Measurements from ENCODE around the gene MAD1L1.

The MAD1L1 gene

DNA sequence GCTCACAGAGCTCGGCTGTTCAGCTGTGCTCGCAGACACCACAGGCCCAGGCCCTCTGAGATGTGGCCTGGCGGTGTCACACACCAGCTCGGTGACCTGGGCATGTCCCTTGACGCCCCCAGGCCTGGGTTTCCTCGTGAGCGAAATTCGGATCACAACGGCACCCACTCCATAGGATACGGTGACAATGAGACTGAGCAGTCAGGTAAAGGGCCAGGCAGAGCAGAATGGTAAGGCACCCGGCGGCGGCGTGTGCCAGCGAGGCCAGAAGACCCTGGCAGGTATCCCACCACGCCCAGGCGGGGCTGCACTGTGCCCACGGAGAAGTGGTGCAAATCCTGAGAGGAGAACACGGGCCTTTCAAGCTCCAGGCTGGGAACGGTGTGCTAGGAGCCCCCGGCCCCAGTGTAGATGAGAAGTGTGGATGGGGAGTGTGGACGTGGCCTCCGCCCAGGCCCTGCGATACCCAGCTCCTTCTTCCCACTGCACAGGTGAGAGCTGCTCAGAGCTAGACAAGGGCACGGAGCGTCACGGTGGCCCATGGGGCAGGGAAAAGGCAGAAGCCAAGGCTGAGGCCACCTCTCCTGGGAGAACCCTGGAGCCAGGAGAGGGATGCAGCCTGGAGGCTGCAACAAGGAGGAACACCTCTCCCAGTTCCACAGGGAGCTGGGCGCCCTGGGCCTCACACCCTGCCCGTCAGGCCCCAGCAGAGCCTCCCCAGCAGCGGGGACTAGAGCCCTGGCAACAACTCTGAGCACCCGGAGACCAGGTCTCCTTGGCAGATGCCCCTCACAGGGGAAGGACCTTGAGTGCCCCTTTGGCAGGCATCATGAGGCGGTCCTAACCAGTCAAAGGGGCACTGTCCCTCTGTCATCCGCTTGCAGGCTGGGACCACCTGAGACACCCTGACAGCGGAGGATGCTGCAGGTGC, 219.1 kb downstream of the MAD1L1 start:
- DNase-seq (ENCODE audit: low spot score), result no peak

DNA sequence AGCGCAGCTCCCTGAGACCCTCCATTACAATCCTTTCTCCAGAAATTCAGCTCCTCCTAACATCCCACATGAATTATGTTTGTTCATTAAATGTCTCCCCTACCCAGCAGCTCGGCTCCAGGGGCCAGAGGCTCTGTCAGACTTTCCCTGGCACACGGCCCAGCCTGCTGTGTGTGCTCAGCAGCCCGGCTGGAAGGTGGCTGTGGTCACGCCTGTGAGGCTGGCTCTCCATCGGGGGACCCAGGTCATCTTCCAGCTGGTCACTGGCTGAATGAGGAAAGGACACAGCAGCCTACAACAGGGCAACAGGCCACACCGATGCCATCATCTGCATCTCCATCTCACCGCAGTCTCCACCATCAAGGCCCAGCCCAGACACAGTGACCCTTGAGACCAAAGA, 219.8 kb downstream of the MAD1L1 start:
- DNase-seq (ENCODE audit: low spot score), result no peak

DNA sequence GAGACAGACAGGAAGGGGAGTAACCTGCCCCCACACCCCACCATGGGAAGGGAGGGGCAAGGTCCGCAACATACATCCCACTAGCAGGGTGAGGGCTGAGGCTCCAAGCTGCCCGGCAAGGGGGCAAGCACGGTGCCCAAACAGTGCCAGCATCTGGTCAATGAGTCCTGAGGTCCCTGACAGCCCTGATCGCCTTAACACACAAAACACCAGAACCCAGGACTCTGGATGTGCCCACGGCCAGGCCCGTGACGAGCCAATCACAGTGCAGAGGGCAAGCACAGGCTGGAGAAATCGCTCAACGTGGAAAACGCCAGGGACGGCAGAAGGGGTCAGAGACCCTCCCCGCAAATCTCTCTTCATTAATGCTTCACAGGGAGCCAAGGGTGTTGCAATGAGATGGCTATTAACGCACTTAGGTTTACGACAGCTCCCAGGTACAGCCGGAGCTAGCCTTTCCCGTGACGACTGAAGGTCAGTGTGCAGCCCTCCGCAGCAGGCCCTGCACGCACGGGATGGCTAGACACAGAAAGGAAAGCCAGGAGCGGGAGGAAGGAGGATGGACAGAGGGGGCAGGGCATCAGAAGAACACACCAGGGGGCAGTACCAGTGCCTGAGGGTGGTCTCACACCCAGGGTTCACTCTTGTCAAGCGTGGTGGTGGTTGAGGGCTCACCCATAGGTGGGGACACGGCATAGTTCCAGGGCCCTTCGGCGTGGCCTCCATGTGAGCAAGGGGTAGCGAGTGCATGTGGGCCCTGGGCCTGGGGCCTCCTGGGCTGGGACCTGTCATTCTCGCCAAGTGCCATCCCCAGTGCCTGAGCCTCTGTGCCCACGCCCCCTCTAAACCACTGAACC, 220.5 kb downstream of the MAD1L1 start:
- DNase-seq (ENCODE audit: low spot score), result no peak

DNA sequence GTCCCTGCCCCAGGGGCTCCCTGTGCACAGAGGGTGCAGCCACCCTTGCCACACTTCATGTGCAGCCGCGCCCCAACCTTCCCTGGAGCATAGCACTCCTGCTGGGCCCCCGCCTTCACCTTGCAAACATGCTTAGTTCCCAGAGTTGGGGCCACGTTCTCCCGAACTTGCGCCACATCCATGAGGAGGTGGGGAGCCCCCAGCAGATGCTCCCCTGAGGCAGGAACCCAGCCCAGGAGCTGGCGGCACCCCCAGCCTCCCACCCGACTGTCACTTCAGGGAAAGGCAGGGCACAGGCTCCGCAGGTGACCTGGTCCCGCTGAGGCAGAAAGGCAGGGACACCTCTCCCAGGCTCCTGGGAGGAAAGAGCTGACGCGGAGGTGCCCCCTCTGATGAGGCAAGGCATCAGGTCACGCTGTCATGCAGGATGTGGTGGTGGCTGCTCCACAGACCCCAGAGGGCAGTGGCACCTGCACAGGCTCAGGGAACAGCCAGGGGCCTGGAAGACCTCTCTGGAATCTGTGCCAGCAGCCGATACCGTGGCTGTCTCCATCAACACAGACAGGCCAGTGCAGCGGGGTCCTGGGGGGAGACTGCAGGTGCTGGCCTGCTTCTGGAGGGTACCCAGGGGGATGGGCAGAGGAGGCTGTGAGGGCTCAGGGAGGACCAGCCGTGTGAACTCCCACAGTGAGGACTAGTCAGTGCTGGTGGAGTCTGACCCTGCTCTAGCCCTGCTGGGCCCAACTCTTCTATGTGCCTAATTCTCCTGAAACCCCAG, 221.3 kb downstream of the MAD1L1 start:
- DNase-seq (ENCODE audit: low spot score), result no peak

DNA sequence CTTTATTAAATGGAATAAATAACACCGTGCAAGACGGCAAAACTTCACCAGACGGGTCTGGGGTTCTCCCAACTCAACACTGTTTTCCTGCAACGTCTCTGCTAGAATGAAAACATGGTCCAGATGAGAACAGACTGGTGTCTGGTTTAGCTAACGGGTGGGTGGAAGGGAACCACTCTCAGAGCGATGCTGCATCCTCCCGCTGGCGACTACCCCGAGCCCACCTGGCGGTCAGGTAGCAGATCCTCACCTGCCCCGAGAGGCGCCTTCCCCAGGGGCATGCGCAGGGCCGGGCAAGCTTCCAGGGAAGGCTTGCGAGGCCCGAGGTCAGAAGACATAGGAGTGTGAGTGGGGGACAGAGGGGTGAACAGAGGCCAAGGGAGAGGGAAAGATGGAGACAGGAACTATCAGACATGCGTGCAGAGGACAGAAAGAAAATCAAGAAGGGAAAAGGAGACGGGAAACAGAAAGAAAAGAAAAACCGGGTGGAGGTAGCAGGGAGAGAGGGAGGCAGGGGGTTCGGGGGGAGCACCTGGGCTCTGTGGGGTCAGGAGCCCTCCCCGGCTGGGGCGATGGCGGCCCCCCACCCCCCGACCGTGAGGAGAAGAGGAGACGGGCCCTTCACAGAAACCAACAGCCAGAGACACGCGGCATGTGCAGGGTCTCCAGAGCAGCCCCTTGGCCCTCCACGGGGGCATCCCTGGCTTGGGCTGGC, 222.0 kb downstream of the MAD1L1 start:
- no peak for DNase-seq (ENCODE audit: low spot score)

DNA sequence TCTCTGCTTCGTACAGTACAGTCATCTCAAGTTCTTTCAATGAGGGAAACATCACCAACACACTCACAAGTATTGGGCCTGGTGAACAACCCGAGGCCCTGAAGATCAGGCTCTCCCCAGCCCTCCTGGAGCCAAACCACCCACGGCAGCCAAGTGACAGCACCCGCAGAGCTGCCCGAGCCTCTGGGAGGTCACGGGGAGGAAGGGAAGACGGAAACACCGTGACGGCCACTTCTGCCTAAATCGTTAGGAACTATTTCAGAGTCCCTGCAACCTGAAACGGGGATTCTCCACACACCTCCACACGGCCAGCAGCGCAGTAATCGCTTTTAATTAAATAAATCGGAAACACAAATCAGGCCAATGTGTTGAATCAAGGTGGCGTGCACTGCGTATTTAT, 222.6 kb downstream of the MAD1L1 start:
- DNase-seq (ENCODE audit: low spot score), result no peak

DNA sequence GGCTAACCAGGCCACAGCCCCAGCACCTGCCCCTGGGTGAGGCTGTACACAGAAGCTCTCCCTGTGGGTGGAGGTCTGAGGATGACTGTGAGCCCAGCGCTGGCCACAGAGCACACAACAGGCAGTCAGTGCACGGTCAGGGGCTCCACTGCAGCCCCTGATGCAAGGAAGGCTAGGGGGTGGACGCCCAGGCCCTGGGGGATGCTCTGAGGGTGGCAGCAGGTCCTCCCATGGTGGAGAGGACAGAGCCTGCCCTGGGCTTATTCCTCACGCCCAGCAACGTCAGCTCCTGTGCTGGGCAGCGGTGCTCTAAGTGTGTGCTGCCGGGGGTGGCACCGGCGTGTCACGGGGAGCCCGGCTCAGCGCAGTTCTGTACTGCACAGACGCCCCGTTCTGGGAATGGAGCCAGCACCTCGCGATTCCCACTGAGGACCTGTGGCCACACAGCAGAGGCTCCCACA, 223.2 kb downstream of the MAD1L1 start:
- DNase-seq (ENCODE audit: low spot score), result no peak

DNA sequence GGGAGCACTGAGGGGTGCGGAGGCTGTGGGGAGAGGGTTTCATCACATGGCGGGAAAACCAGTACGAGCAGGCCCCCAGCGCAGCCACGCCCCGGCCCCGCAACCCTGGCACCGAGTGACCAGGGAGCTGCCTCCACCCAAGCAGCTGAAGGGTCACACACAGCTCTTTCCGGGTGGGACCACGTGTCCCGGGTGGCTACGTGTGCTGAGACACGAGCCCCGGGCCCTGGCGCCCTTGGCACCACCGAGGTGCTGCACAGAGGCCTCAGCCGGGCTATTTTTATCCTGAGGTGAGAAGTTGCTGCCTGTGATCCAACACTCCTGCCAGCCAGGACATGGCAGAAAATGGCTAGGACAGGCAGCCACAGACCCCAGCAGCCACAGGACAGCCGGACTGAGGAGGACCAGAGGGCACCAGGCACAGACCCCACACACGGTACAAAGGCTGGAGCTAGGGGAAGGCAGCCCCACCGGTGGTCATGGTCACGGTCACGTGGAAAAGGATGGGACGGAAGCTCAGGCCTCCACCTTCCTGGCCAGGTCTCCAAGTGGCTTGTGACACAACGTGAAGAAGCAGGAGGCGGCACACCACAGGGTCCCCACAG, 223.7 kb downstream of the MAD1L1 start:
- DNase-seq (ENCODE audit: low spot score), result no peak

DNA sequence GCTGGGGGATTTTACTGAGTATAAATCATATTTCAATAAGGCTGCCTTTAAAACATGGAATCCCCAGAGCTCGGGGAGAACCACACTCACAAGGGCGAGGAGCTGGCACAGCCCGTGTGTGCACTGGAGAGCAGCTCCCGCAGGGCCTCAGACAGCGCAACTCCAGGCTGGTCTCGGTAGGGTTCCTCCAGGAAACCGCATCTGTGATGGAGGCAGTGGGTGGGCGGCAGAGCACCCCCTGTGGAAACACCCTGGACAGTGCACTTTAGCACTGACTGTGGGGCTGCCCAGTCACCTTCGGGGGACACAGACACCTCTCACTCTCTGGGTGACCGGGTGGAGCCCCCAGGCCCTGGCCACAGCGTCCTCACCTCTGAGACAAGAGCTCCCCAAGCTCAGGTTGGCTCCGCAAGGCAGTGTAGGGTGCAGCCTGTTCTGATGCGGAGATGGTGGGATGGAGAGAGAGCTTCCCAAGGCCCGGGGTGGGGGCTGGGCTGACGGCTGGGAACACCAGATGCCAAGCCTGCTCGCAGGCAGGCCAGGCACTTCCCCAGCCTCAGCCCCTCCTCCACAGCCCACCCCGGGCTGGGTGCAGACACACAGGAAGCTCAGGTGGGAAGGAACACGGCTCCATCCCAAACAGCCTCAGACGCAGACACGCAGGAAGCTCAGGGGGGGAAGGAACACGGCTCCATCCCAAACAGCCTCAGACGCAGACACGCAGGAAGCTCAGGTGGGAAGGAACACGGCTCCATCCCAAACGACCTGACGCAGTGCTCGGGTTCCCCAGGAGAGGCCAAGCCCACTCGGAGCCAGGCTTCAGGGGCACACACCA, 224.4 kb downstream of the MAD1L1 start:
- DNase-seq (ENCODE audit: low spot score), result no peak

DNA sequence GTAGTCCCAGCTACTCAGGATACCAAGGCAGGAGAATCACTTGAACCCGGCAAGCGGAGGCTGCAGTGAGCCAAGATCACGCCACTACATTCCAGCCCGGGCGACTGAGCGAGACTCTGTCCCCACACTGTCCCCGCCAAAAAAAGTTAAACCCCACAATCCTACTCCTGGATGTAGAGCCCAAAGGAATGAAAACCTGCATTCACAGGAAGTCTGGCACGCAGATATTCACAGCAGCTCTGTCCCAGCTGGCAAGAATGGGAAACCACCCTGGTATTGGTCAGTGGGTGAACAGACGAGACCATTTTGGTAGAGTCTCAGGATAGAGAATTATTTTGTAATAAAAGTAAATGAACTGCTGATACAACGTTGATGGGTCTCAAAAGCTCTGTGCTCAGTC, 225.2 kb downstream of the MAD1L1 start:
- no peak for DNase-seq (ENCODE audit: low spot score)

DNA sequence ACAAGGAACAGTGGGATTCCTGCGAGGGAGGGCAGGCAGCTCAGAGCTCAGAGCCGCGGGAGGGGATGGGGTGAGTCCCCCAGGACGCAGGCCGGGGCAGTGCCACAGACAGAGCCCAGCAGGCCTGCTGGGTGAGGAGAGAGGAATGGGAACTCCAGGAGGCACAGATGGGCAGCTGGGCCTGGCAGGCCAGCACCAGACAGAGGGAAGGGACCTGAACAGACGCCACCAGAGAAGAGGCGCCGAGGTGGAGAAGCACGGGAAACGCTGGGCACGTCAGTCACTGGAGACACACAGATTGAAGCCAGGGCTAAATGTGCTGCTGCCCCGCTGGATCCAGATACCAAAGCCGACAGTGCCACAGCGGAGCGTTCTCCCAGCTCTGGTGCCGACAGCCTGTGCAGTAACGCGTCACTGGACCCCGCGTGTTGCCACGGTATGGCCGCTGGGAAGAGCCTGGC, 225.8 kb downstream of the MAD1L1 start:
- no peak for DNase-seq (ENCODE audit: low spot score)

DNA sequence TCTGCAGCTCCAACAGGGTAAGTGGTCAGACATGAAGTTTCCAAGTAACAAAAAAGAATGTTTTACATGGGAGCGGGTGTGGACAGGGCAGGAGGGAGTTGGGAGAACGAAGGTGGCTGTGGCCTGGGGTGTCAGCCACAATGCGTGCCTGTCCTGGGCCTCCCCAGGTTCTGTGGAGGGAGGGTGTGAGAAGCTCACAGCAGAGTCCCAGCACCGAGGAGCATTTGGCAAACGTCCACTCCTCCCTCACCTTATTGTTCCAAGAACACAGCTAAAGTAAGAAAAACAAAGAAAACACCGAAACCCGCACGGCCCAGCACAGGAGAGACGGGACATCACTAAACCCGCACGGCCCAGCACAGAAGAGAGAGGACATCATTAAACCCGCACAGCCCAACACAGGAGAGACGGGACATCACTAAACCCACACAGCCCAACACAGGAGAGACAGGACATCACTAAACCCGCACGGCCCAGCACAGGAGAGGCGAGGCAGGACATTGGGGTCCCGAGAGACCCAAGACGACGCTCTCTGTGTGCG, 226.4 kb downstream of the MAD1L1 start:
- DNase-seq (ENCODE audit: low spot score), result no peak

DNA sequence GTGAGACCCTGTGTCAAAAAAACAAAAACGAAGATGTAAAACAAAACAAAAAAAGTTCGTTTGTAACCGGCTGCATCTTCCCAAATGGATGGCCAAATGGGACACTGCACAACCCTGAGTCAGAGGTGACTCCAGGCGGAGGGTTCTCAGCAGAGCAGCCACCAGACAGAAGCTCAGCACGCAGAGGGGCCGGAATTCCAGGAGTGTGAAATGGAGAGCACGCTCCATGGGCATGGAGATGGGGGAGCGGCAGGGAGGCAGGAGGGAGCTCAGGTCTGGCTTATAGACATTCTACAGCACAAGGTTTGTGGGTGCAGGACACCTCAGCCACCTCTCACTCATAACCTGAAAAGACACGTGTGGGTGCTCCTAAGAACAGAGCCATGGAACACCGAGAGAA, 227.0 kb downstream of the MAD1L1 start:
- no peak for DNase-seq (ENCODE audit: low spot score)

DNA sequence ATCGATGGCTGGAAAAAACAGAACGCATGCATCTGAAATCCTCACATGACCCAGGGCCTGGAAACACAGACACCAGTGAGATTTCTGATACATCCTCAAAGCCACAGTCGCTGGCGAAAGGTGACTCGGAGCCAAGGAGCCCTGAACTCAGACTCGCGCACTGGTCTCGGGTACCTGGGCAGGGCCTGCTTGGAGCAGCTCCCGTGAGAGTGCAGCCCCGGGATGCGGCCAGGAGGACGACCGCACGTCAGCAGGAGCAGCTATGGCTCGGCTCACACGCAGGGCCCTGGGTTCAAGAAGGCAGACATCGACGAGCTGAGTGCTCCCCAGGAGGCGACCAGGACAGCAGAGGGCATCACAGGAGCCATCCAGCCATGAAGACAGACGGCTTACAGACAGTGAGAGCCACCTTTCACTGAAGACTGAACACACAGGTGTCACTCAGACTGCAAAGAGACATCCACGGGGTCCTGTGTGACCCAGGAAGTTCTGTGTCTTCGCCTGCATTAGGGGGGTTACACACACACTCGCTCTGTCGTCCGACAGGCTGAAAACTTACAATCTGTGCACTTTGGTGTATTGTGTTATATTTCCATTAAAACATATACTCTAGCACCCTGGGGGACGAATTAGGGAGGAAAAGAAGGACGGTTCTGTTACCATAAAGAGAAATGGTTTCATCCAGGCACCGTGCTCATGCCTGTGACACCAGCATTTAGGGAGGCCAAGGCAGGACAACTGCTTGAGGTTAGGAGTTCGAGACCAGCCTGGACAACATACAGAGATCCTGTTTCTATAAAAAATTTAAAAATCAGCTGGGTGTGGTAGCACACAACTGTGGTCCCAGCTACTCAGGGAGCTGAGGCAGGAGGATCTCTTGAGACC, 227.7 kb downstream of the MAD1L1 start:
- no peak for DNase-seq (ENCODE audit: low spot score)

DNA sequence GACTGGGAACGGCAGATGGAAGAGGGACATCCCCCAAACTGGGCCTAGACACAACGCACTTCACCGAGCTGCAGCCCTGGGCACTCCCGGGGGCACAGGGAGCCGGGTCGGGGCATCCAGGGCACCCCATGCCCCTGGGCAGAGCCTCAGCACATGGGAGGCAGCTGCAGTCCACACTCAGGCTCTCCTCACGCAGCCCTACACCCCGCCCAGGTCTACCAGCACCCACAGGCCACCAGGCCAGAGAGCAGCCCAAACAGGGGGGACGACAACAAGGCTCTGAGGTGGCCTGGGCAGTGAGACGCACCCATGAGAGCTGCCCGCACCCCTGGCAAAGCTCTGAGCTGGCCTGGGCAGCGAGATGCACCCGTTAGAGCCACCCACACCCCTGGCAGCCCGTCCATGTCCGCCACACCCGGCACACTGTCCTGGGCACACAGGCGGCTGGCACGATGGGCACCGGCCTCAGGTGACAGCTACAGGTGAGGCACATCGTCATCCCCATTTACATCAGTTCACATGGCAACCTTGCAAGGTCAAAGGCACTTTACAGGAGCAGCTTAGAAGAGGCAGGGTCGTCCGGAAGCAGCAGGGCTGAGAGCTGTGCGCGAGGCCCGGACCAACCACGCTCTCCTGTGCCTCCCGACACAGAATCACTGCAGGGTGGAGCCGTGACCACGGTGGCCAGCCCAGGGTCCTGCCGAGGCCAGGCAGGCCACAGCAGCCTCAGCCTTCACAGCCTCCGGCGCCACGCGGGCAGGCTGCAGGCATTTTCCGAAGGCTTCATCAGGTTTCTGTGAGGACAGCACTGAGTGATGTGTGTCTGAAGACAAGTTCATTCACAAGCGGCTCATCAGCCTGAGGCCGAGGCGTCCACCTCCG, 228.6 kb downstream of the MAD1L1 start:
- no peak for DNase-seq (ENCODE audit: low spot score)

DNA sequence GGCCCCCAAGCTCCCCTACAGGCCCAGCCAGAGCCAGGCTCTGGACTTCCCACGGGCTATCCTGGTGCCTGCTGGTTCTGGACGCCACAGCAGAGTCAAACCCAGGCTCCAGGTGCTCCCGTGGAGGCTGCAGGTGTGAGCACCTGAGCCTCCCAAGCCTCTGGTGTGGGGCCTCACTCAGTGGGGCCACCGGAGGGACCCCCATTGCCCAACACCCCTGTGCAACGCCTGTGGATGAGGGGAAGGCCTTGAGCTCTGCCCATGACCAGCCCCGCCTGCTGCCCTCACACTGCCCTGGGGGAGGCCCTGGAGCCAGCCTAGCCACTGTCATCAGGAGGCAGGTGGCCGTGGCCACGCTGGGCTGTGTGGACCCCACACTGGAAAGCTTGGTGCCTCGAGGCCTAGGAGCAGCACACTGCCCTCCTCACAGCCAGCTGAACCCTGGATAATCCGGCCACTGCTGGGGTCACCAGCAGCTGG, 229.3 kb downstream of the MAD1L1 start:
- no peak for DNase-seq (ENCODE audit: low spot score)
